Subcutaneous adipose tissue (tissue), 4 donors: ENCODE measurements around the gene NUP133. TPM values are rescaled to one million over a fixed set of nuclear protein-coding genes. Genes with fewer than 3 reads are reported as not detected.

ENCODE experiments used
- total RNA-seq, 4 donors: library from RNA; depleted of rRNA; stranded (reverse); fragments of >200 nt; gene quantifications; one replicate each; pipeline ENCODE4 v1.1.0, GENCODE V29; 2016
- TF ChIP-seq, protein P1 (sequence below): fragments of 450-650 bp; IDR thresholded peaks from one replicate; pipeline ENCODE4 v1.5.1; 2016; ENCODE audit warnings: low read depth, mild to moderate bottlenecking, control low read depth, antibody characterized with exemption, moderate library complexity

Gene NUP133
- total RNA-seq, 4 donors from 2014 or later, result 22.6 to 52.5 (median 25.8) TPM

DNA sequence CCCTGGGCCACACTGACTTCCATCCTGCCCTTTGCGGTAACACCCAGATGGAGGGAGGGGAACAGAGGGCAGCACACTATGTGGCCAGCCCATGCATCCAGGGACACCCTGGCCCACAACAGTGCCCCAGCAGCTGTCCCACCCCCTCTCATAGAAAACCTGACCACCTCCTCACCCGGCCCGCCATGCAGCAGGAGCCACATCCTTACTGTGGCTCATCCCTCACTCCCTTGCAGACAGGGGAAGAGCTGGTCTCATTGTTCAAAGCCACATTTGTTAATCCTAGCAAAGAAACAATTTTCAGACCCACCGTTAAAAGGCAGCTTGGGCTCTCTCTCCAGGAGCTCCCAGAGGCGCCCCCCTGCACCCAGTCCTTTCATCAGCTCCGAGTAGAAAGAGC, 23.2 kb upstream of the NUP133 start:
- TF ChIP-seq, protein P1, sequence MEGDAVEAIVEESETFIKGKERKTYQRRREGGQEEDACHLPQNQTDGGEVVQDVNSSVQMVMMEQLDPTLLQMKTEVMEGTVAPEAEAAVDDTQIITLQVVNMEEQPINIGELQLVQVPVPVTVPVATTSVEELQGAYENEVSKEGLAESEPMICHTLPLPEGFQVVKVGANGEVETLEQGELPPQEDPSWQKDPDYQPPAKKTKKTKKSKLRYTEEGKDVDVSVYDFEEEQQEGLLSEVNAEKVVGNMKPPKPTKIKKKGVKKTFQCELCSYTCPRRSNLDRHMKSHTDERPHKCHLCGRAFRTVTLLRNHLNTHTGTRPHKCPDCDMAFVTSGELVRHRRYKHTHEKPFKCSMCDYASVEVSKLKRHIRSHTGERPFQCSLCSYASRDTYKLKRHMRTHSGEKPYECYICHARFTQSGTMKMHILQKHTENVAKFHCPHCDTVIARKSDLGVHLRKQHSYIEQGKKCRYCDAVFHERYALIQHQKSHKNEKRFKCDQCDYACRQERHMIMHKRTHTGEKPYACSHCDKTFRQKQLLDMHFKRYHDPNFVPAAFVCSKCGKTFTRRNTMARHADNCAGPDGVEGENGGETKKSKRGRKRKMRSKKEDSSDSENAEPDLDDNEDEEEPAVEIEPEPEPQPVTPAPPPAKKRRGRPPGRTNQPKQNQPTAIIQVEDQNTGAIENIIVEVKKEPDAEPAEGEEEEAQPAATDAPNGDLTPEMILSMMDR, result no peak

DNA sequence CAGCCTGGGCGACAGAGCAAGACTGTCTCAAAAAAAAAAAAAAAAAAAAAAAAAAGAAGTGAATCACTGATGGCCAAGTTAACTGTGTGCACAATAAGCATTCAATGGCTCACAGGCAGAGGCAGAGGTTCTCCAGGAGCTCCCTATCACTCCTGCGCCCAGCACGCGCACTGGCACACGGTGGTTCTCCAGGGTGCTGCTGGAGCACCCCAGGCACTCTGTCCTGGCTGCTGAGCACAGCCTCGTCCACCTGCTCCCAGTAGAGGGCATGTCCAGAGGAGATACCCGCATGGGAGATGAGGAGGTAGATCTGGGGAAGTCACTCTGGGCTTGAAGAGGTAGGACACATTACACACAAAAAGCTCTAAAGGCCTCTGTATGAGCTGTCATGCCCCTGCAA, 21.5 kb upstream of the NUP133 start:
- TF ChIP-seq, protein P1, result no peak

DNA sequence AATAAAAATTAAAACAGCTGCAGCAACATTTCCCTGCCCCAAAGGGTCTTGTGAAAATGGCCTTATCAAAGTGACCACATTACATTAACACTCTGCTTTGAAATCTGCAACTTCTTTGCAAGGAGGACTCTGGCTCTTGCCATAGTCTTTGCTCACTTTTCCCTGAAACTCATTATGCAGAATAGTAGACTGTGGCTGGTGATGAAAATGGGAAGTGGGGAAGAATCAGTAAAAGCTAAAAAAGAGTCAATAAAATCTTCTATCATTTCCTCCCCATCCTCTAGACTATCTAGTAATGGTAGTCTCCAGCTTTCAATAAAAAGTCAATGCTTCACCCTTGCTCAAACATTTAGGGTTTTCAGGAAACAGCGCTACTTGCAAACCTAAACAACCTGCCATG, 18.6 kb upstream of the NUP133 start:
- TF ChIP-seq, protein P1, result no peak

DNA sequence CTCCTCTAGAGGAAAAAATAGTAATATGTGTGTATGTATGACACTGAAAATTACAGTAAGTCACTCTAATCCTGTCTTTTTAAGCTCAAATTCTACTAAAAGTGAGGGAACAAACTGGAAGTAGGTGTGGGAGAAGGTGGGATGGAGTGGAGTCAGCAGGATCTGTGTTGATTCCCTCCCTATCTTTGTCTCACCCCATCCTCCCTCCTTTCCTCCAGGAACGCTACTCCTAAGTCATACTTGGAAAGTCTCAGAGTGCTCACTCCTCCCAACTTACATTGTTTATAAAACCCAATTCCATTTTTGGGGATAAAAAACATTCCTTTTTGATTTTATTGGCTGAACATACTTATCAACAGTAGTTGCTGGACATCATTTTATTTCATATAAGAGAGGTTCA, 14.9 kb upstream of the NUP133 start:
- TF ChIP-seq, protein P1, result no peak

DNA sequence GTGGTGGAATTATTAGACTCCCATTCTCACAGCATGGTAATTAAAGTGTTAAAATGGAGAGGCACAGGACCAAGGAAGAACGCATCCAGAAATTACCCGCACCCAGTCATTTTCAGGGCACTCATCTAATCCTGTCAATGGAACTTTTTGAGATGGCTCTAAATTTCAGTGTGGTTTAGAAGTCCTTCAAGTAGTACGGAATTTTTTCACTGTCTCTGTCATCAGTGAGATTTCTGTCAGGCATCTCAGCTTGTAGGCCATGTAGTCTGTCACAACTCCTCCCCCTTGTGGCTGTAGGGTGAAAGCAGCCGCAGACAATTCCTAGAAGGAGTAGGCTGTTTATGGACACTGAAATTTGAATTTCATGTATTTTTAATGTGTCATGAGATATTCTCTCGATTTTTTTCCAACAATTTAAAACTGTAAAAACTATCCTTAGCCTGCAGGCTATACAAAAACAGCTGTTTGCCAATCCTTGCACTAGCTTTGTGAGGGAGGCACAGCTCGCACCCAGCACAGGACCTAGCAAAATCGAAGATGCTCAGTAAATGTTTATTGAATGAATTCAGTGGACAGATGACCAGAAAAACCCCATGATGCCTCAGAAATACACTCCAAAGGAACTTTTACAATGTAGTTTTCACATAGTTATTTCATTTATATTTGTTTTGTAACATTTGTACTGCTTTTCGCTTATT, 6.6 kb upstream of the NUP133 start:
- TF ChIP-seq, protein P1, result no peak

DNA sequence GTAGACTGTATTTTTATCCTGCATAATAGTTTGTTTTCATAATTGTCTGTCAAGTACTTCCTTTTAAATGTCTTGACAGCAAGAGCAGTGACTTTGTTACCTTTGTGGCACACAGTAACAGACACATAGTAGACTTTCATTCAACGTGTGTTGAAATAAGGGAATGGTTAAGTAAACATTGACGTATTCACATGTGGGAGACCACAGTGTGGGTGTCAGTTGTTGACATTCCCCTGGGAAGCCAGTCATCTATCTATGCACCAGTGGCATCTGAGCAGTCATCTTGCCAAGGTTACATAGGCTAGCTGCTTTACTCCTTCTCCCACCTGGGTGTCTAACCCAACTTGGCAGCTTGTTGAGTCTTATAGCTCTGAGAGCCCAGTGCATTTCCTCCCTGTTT, 1.4 kb upstream of the NUP133 start:
- TF ChIP-seq, protein P1, result no peak

DNA sequence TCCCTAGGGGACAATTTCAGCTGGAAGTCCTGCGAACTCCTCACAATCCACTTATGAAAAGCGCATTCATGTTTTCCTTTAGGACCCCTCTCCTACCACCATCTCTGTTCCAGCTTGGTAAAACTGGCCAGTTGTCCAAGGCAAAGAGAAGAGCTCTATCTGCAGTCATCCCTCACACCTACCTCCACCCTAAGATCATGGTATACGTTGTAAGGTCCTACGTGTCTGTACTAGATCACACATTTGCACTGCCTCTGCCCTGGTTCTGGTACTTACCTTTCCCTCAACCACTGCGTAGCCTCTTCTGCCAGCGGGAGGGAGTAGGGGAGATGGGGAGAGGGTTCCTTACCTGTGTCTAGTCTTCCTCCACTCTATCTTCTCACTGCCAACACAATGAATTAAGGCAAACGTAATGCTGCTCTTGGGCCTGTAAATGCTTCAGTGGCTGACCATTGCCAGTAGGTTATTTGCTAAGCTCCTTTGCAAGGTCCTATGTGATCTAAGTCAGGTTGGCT, 739 bp upstream of the NUP133 start:
- TF ChIP-seq, protein P1, result no peak
